GM23338 (cell line): ENCODE data around the gene TRIM56.

Experiments
- CREB1 ChIP-seq: fragments of 250-450 bp; sonication (Bioruptor Pico); IDR thresholded peaks from 2 replicates; pipeline ENCODE4 v1.5.0; 2020; ENCODE audit warnings: low read depth, mild to moderate bottlenecking, moderate library complexity
- CTCF ChIP-seq, 2 experiments: fragments of 200-600 bp in 1 of 2; sonication (generic) in 1 of 2; conservative IDR thresholded peaks; 2 replicates each; pipeline versions ENCODE4 v1.5.1 to v1.6.1; 2016 to 2017; ENCODE audit warnings: antibody characterized with exemption in 2 of 2, low read depth in 2 of 2, mild to moderate bottlenecking in 2 of 2, moderate library complexity in 1 of 2
- EZH2 ChIP-seq: fragments of 200-600 bp; sonication (generic); IDR thresholded peaks from one replicate; pipeline ENCODE4 v1.8.0; 2017; ENCODE audit warnings: antibody characterized with exemption, mild to moderate bottlenecking, low read depth; ENCODE audit not compliant: unreplicated experiment
- EZH2phosphoT487 ChIP-seq: fragments of 200-600 bp; sonication (generic); IDR thresholded peaks from one replicate; pipeline ENCODE4 v1.8.1; 2018; ENCODE audit warnings: antibody characterized with exemption; ENCODE audit not compliant: unreplicated experiment
- JUNB ChIP-seq: IDR thresholded peaks from one replicate; pipeline ENCODE4 v1.6.1; 2016; ENCODE audit warnings: antibody characterized with exemption; ENCODE audit not compliant: unreplicated experiment
- NANOG ChIP-seq: IDR thresholded peaks from 2 replicates; pipeline ENCODE4 v1.6.1; 2016; ENCODE audit warnings: antibody characterized with exemption, borderline replicate concordance
- POLR2AphosphoS5 ChIP-seq: IDR thresholded peaks from 2 replicates; pipeline ENCODE4 v1.6.1; 2016; ENCODE audit warnings: antibody characterized with exemption, low read depth
- REST ChIP-seq: IDR thresholded peaks from one replicate; pipeline ENCODE4 v1.6.1; 2018; ENCODE audit warnings: antibody characterized with exemption; ENCODE audit not compliant: unreplicated experiment
- STAT1 ChIP-seq: IDR thresholded peaks from one replicate; pipeline ENCODE4 v1.6.1; 2016; ENCODE audit warnings: antibody characterized with exemption; ENCODE audit not compliant: unreplicated experiment
- ZNF331 ChIP-seq: fragments of 250-450 bp; sonication (Bioruptor Pico); IDR thresholded peaks from 2 replicates; pipeline ENCODE4 v1.5.0; 2020; ENCODE audit warnings: low read depth, mild to moderate bottlenecking, moderate library complexity
- TF ChIP-seq, protein P1 (sequence below): fragments of 250-450 bp; sonication (Bioruptor Pico); IDR thresholded peaks from 2 replicates; pipeline ENCODE4 v1.5.0; 2020; ENCODE audit warnings: mild to moderate bottlenecking, moderate library complexity
- TF ChIP-seq, protein P2 (sequence below): IDR thresholded peaks from 2 replicates; pipeline ENCODE4 v1.6.1; 2016; ENCODE audit warnings: antibody characterized with exemption

DNA sequence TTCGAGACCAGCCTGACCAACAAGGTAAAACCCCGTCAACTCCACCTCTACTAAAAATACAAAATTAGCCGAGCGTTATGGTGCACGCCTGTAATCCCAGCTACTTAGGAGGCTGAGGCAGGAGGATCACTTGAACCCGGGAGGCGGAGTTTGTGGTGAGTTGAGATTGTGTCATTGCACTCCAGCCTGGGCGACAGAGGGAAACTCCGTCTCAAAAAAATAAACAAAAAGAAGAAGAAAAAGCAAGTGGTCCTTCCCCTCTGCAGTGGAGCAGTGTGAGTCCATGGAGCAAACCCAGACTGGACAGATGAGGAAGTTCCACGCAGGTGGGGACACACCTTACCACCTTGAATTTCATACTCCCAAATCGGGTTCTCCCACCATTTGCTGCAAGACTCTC lies 28.6 kb downstream of the TRIM56 start:
- TF ChIP-seq CTCF (conservative IDR thresholded peaks at IDR 0.05; ENCODE audit: low read depth in 2 of 2) (no peak), EZH2 (no peak), POLR2AphosphoS5 (no peak), EZH2phosphoT487 (no peak), CREB1 (CRISPR knock-in tag) (no peak), REST (no peak), JUNB (no peak), NANOG (no peak), ZNF331 (no peak), STAT1 (no peak)
- TF ChIP-seq, protein P1, sequence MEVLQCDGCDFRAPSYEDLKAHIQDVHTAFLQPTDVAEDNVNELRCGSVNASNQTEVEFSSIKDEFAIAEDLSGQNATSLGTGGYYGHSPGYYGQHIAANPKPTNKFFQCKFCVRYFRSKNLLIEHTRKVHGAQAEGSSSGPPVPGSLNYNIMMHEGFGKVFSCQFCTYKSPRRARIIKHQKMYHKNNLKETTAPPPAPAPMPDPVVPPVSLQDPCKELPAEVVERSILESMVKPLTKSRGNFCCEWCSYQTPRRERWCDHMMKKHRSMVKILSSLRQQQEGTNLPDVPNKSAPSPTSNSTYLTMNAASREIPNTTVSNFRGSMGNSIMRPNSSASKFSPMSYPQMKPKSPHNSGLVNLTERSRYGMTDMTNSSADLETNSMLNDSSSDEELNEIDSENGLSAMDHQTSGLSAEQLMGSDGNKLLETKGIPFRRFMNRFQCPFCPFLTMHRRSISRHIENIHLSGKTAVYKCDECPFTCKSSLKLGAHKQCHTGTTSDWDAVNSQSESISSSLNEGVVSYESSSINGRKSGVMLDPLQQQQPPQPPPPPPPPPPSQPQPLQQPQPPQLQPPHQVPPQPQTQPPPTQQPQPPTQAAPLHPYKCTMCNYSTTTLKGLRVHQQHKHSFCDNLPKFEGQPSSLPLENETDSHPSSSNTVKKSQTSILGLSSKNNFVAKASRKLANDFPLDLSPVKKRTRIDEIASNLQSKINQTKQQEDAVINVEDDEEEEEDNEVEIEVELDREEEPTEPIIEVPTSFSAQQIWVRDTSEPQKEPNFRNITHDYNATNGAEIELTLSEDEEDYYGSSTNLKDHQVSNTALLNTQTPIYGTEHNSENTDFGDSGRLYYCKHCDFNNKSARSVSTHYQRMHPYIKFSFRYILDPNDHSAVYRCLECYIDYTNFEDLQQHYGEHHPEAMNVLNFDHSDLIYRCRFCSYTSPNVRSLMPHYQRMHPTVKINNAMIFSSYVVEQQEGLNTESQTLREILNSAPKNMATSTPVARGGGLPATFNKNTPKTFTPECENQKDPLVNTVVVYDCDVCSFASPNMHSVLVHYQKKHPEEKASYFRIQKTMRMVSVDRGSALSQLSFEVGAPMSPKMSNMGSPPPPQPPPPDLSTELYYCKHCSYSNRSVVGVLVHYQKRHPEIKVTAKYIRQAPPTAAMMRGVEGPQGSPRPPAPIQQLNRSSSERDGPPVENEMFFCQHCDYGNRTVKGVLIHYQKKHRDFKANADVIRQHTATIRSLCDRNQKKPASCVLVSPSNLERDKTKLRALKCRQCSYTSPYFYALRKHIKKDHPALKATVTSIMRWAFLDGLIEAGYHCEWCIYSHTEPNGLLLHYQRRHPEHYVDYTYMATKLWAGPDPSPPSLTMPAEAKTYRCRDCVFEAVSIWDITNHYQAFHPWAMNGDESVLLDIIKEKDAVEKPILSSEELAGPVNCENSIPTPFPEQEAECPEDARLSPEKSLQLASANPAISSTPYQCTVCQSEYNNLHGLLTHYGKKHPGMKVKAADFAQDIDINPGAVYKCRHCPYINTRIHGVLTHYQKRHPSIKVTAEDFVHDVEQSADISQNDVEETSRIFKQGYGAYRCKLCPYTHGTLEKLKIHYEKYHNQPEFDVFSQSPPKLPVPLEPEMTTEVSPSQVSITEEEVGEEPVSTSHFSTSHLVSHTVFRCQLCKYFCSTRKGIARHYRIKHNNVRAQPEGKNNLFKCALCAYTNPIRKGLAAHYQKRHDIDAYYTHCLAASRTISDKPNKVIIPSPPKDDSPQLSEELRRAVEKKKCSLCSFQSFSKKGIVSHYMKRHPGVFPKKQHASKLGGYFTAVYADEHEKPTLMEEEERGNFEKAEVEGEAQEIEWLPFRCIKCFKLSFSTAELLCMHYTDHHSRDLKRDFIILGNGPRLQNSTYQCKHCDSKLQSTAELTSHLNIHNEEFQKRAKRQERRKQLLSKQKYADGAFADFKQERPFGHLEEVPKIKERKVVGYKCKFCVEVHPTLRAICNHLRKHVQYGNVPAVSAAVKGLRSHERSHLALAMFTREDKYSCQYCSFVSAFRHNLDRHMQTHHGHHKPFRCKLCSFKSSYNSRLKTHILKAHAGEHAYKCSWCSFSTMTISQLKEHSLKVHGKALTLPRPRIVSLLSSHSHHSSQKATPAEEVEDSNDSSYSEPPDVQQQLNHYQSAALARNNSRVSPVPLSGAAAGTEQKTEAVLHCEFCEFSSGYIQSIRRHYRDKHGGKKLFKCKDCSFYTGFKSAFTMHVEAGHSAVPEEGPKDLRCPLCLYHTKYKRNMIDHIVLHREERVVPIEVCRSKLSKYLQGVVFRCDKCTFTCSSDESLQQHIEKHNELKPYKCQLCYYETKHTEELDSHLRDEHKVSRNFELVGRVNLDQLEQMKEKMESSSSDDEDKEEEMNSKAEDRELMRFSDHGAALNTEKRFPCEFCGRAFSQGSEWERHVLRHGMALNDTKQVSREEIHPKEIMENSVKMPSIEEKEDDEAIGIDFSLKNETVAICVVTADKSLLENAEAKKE (CRISPR knock-in tag), result no peak
- TF ChIP-seq, protein P2, sequence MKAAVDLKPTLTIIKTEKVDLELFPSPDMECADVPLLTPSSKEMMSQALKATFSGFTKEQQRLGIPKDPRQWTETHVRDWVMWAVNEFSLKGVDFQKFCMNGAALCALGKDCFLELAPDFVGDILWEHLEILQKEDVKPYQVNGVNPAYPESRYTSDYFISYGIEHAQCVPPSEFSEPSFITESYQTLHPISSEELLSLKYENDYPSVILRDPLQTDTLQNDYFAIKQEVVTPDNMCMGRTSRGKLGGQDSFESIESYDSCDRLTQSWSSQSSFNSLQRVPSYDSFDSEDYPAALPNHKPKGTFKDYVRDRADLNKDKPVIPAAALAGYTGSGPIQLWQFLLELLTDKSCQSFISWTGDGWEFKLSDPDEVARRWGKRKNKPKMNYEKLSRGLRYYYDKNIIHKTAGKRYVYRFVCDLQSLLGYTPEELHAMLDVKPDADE, result no peak
